ENCODE data around the gene CSNK1E. TPM values are rescaled to one million over a fixed set of nuclear protein-coding genes. Genes with fewer than 3 reads are reported as not detected.

The CSNK1E gene
- total and polyA plus RNA-seq, 2 of the 8 experiments (the other 6 are each of a cell fraction or from before 2014, with no cell fraction given), result 247 to 263 TPM

DNA sequence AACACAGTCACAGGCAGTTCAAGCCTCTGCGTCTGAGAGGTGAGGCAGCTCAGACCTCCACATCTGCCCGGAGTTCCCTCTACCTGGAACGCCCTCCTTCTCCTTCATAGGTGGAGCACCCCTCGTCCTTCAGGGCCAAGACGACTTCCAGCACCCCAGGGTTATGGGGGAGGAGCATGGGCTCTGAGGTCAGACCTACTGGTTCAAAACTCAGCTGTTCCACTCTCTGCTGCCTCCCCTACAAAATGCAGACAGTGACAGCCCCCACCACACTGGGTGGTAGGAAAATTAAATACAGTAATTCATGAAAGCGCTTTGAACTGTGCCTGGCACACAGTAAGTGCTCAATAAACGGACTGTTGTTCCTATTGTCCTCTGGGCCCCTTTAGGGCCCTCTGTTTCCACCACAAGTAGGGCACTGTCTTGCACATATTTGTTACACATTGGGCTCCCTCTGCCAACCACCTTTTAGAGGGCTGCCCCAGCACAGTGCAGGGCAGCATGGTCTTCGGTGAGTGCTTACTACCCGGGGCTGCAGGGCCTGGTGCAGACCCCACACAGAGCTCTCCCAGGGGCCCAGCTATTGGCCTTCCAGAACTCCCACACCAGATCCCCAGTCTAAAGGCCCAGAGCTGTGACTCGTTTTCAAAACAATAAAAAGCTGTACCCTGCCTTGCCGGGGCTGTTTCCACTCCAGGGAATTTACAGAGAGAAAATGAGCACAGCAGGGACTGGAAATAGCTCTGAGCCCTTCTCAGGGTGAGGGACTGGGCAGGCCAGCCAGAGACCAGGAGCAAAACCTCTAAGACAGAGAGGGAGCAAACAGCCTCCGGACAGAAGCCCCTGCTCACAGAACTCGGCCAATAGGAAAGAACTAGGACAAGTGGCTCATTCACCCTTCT, 46.9 kb downstream of the CSNK1E start:
- Histone ChIP-seq H2BK5ac (ENCODE audit: low read depth, low read length) (no peak overlapping the region), H2BK20ac (ENCODE audit: low read length) (no peak overlapping the region), H3K4ac (replicated peaks; ENCODE audit: insufficient read length, low read depth, low read length) (no peak overlapping the region), H3K27me3 (replicated peaks in 1 of 4; ENCODE audit: control insufficient read depth in 3 of 4, extremely low read depth in 1 of 4, insufficient read depth in 3 of 4, low read length in 3 of 4) (no peaks in the 10 kb centered on the region; a peak in 1 of 7 replicates), H2AK5ac (ENCODE audit: low read depth, low read length) (no peak overlapping the region), H3K4me3 (ENCODE audit: extremely low read depth in 1 of 4, insufficient read depth in 2 of 4, low read depth in 3 of 4, low read length in 4 of 4) (0 out of 8 replicates have a peak overlapping the region, but pooled peaks of 1 of the 4 experiments have one; percentile 7), H3K27ac (ENCODE audit: low read depth, low read length) (no peak overlapping the region), H2BK12ac (ENCODE audit: low read depth, low read length) (no peak overlapping the region; the same call in 1 of the 2 replicates), H4K8ac (ENCODE audit: extremely low read depth, insufficient read depth, low read length) (no peak overlapping the region), H3K79me2 (ENCODE audit: control insufficient read depth in 1 of 2, insufficient read depth in 2 of 2, low read length in 2 of 2) (peaks cover 21 to 59% of the 10 kb centered on the region in 2 experiments), H2BK120ac (replicated peaks; ENCODE audit: low read depth, low read length) (no peak overlapping the region), H4K5ac (ENCODE audit: insufficient read length, low read depth, low read length) (no peak overlapping the region), H3K18ac (ENCODE audit: extremely low read depth, low read length) (no peak overlapping the region), H3K79me1 (ENCODE audit: low read depth, low read length) (peaks cover 32% of the 10 kb centered on the region), H4K91ac (replicated peaks; ENCODE audit: insufficient read length, low read length) (no peak overlapping the region), H3K36me3 (ENCODE audit: control insufficient read depth in 2 of 4, insufficient read depth in 4 of 4, low read length in 3 of 4) (0 out of 8 replicates have a peak, but pooled peaks cover 0 to 3% (median 0%) of the 10 kb centered on the region in 4 experiments), H3K9ac (replicated peaks in 1 of 4; ENCODE audit: extremely low read depth in 1 of 4, low read depth in 3 of 4, low read length in 3 of 4) (no peak overlapping the region), H2AFZ (ENCODE audit: low read length) (no peak overlapping the region), H2BK15ac (ENCODE audit: low read length) (no peak overlapping the region), H4K20me1 (replicated peaks in 1 of 2; ENCODE audit: control insufficient read depth in 1 of 2, insufficient read depth in 2 of 2, low read length in 2 of 2) (peaks cover 23 to 29% of the 10 kb centered on the region in 2 experiments), H3K23ac (ENCODE audit: insufficient read length) (no peak overlapping the region), H3K56ac (replicated peaks; ENCODE audit: insufficient read length, low read depth, low read length) (no peak overlapping the region), H3K14ac (ENCODE audit: insufficient read length) (no peak overlapping the region), H3K4me1 (replicated peaks in 1 of 4; ENCODE audit: control insufficient read depth in 3 of 4, insufficient read depth in 4 of 4, low read length in 3 of 4) (peaks cover 16 to 26% (median 19%) of the 10 kb centered on the region in 4 experiments), H3K4me2 (ENCODE audit: insufficient read depth in 1 of 2, low read depth in 2 of 2, low read length in 2 of 2) (peak overlapping the region in 1 of 2 experiments; percentile 97; a peak in 1 of 4 replicates), H3K23me2 (ENCODE audit: low read depth, low read length) (peaks cover 10% of the 10 kb centered on the region), H3K9me3 (ENCODE audit: insufficient read depth in 2 of 2, low read depth in 1 of 2, low read length in 1 of 2) (no peaks in the 10 kb centered on the region)
- POLR2A ChIA-PET (ENCODE audit: partially characterized antibody), result interaction anchor here (1.1 to 7.8 kb wide), 8 partner anchors 10 to 55 kb away, joined by 3 to 81 read pairs (median 4); no protein-coding TSS in a partner anchor
- DNase-seq (ENCODE audit: low read depth in 1 of 2, low spot score in 2 of 2) (no peak), FAIRE-seq (no peak)
- CTCF ChIA-PET (ENCODE audit: partially characterized antibody), result interaction anchor here (0.6 to 4.5 kb wide), 10 partner anchors 9 to 467 kb away, joined by 3 to 33 read pairs (median 4); no protein-coding TSS in a partner anchor
- TF ChIP-seq FOSL1 (IDR thresholded peaks at IDR 0.05; ENCODE audit: insufficient read depth, low read depth, low read length) (no peak), SP1 (IDR thresholded peaks at IDR 0.05; ENCODE audit: low read depth, low read length) (no peak), MAFK (IDR thresholded peaks at IDR 0.05; ENCODE audit: low read depth, low read length) (no peak), JUND (IDR thresholded peaks at IDR 0.05; ENCODE audit: low read length) (no peak), SIRT6 (IDR thresholded peaks at IDR 0.05; ENCODE audit: low read length) (no peak), CHD1 (IDR thresholded peaks at IDR 0.05; ENCODE audit: low read depth, low read length) (no peak), SUZ12 (IDR thresholded peaks at IDR 0.05; ENCODE audit: low read length) (no peak), HDAC2 (IDR thresholded peaks at IDR 0.05; ENCODE audit: borderline replicate concordance in 1 of 2, low read depth in 2 of 2, low read length in 2 of 2) (no peak), YY1 (IDR thresholded peaks at IDR 0.05; ENCODE audit: low read depth, low read length) (no peak), TAF1 (IDR thresholded peaks at IDR 0.05; ENCODE audit: low read depth, low read length) (no peak), EP300 (IDR thresholded peaks at IDR 0.05; ENCODE audit: borderline replicate concordance in 1 of 2, low read depth in 2 of 2, low read length in 2 of 2) (no peak)
- WGBS, 2 experiments (ENCODE audit: extremely low coverage in 1 of 2, insufficient coverage in 1 of 2, insufficient read length in 1 of 2, insufficient replicate concordance in 2 of 2, low coverage in 1 of 2, low lambda C conversion rate in 2 of 2, missing lambda C conversion rate in 1 of 2), result 87% methylated on average over 13 of the region's 13 CpGs; no CpG with 5 or more reads in 1 of the 2 experiments

Data from H1 (cell line).